NCI-H2227 (cell line): ENCODE measurements around the gene GCLC.

Experiments used
- DNase-seq: peaks from one replicate; lab custom pipeline; 2025; ENCODE audit not compliant: unreplicated experiment; lab: John Stamatoyannopoulos, UW

The GCLC gene

DNA sequence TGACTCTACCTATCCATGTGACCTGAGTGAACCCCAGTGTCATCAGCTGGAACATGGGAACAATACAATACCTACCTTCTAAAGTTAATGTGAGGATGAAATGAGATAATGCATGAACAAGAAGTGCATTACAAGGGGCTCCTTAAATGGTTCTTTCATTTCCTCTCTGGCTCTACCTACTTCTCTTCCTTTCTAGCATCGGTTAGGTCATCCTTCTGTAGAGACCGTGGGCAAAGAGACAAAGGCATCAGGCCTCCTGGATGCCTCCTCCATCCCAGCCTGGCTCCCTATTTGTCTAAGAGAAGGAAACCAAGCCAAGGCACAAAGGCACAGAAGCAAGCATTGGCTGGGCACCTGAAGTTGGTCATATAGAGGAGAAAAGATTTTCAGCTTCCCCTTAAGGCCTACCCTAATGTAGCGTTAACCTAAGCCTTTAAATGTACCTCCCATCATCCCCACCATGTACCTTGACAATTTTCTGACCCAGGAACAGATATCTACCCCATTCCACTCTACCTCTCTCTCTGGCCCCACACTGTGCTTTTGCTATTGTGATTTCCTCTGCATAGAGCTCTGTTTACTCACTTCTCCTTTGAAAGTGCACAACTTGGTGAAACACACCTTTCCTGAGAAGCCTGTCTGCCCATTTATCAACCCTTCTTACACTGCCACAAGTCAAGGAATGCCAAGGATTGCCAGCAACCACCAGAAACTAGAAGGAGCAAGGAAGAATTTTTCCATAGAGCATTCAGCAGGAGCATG is 86.6 kb downstream of the GCLC start:
- DNase-seq = no peak

DNA sequence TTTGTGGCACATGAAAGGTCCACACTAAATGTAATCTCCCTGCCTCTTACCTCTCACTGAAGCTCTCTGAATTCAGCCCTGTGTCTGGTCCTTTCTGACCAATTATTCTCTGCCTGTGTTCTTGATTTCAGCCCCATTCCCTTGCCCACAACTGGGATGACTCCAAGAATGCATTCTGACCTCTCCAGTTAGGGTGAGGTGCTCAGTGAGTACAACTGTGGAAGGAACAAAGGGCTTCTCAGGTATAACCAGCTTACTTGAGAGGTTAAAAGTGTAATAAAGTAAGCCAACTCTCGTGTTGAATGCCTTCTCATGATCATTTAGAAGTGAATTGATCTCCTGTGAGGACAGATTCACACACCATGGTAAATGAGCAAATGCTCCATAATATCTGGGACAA is 88.1 kb downstream of the GCLC start:
- DNase-seq = no peak

DNA sequence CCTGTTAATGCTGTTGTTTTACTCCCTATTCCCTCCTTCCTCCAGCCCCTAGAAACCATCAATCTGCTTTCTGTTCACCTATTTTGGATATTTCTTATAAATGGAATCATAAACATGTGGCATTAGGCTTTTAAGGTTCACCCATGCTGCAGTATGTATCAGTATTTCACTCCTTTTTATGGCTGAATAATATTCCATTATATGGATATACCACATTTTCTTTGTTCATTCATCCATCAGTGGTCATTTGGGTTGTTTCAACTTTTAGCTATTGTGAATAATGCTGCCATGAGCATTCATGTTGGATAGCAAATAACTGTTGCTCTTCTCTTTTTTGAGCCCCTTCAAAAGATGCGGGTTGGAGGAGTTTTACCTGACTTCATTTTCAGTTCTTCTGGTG is 89.2 kb downstream of the GCLC start:
- no peak for DNase-seq

GRCh38 chr6:53451165-53451564 is 93.7 kb downstream of the GCLC start:
- no peak for DNase-seq

DNA sequence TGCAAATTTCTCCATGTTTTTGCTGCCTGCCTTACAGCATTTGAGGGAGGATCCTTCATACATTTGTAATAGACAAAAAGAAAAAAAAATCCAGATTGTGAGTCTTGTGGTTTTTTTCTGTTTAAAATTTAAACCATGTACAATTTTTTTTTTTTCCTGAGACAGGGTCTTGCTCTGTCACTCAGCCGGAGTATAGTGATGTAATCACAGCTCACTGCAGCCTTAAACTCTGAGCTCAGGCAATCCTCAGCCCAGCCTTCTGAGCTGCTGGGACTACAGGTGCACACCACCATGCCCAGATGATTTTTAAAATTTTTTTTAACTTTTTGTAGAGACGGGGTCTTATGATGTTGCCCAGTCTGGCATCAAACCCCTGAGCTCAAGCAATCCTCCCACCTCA is 97.0 kb downstream of the GCLC start:
- no peak for DNase-seq
